A673 (cell line): ENCODE data around the gene FAM170B.

ENCODE experiments used
- CTCF ChIP-seq: fragments of 300-800, 200-600 bp; sonication (generic); conservative IDR thresholded peaks from 2 replicates; pipeline ENCODE4 v1.5.1; 2017; ENCODE audit warnings: low read depth, mild to moderate bottlenecking, antibody characterized with exemption, low read length, moderate library complexity, mixed read lengths
- EZH2 ChIP-seq: fragments of 200-600 bp; sonication (generic); IDR thresholded peaks from 2 replicates; pipeline ENCODE4 v1.6.1; 2017; ENCODE audit warnings: borderline replicate concordance, low read depth, mild to moderate bottlenecking, mixed read lengths, antibody characterized with exemption, low read length; ENCODE audit not compliant: poor library complexity, severe bottlenecking

GRCh38 chr10:49111320-49111698, 22.5 kb downstream of the FAM170B start:
- no peak for TF ChIP-seq CTCF
- TF ChIP-seq EZH2, result no peak
